Stimulated activated CD4-positive, alpha-beta T cell treated with anti-CD3 and anti-CD28 coated beads, TNF-alpha, amount 100 ng/mL, for 4 hours (primary cell): ENCODE data around the gene MTHFD1L.
"Not testable (repeated sequence)": the region's sequence is repeated elsewhere in the genome, so short reads cannot be mapped to it uniquely, and the experiment has no call there.

Experiments
- DNase-seq, 3 experiments: peaks; one replicate each; pipeline ENCODE4 v3.0.0-alpha.2; 2020; ENCODE audit warnings: low read depth in 3 of 3

Gene MTHFD1L

DNA sequence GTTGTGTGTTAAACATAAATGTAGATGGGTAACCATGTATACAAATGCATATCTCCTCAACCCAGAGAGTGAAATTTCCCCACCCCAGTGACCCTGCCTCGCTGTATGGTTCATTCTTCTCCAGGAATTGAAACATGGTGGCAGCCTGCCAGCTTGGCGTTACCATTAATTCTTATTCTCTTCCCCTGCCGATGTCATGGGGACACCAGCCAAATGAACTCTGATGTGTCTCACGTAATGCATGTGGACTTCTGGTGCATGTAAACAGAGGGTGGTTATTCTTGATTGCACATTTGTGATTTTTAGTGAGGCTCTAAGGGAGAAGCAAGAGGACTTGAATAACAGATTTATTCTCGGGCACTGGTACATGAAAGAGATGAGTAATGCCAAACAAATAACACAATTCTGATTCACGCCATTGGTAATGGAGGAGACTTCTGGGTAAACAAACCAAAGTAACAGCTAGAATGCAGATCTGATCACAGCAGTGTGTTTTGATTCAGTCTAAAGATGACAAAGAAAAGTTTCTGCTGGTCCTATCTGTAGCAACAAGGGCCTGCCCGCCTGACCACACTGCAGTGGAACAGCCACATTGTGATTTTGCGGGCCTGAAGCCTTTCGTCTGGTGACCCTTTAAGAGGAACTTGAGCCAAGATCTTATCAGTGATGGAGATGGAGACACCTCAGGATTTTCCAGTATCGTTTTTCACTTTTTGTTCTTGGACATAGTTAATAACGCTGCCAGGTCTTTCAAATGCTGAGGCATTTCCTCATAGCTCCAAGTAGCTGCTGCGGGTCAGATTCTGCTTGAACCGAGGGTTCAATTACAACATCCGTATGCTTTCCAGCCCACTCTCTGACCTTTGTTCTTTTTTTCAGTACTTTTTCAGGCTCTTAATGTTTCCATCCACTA is 202.4 kb downstream of the MTHFD1L start:
- DNase-seq = no peak

DNA sequence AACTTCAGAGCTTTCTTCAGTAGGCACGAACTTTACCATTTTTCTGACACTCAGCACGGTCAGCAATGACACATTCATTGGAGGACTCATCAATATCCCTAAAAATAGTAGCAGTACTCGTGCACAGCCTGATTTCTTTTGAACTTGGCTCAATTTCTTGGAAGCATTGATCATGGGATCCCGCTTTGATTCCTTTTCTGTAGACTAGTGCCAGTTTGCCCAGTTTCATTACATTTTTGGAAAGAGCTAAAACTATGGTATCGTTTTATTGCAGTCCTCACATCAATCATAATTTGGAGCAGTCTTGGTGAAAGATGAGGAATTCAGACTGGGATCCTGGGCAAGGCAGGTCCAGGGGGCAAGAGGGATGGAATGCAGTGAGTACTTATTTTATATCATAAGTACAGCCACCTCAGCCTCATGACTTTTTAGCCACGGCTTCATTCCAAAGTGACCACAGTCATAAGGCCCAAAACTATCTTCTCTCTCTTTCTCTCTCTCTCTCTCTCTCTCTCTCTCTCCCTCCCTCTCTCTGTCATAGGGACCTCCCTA is 203.3 kb downstream of the MTHFD1L start:
- no peak for DNase-seq

DNA sequence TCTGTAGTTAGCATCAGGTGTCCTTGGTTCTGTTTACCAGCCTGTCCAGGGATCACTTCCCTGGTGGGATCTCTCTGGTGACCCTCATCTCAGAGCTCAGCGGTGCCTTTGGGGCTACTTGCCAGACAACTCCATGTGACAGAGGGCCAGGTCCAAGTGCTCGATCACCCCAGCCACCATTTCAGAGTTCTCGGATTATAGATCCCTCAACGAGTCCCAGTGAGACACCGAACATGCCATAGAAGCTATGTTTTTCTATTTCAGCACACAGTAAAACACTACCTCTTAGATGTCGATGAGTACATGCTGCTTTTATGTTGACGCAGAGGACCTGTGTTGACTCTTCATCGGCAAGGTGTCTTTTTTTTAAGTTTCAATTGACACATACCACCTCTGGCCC is 204.1 kb downstream of the MTHFD1L start:
- no peak for DNase-seq

DNA sequence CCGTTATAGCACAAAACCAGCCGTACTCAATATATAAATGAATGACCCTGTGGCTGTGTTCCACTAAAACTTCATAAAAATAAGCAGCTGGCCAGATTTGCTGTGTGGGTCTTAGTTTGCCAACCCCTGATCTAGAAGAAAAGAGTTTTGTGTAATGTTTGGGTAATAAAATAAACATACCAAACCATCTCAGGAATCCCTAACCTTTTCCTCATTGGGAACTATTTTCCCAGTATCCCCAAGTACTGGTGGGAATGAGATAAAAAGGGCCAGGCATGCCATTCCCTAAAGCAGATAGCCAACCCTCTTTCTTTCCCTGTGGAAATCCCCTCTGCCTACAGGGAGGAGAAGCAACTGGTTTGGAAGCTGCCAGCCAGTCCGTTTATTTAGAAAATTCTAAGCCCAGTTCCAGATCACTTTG is 205.1 kb downstream of the MTHFD1L start:
- no peak for DNase-seq

DNA sequence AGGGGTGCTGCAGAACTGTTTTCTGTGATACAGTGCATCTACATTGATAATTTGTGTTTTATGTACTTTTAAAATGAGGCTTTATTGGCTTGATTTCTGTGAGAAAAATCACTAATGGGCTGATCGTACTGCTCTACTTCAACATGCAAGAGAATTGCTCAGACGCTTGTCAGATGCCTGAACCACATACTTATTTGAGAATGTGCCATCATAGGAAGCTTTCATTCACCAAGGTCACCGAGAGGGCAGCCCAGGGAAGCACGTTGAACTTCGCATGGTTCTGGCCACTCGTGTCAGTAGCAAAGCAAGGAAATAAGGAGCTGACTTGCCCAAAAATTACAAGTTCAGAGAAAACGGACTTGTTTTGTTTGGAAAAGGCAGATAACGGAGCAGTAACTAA is 205.8 kb downstream of the MTHFD1L start:
- no peak for DNase-seq

DNA sequence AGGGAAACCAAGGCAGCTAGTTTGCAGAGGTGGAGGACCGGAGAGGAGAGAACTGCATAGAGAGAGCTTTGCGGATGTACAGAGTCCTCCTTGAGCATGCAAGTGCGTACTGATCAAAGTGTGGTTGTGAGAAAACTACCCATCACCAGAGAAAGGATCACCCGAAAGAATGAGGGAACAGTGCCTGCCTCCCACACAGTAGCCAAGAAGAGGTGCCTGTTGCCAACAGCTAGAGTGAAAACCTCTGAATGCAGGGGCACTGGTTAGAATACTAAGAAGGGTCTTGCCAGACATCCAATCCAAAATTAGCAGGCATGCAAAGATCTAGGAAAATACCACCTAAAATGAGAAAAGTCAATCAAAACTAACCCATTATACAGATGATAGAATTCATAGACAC is 207.6 kb downstream of the MTHFD1L start:
- DNase-seq = no peak

DNA sequence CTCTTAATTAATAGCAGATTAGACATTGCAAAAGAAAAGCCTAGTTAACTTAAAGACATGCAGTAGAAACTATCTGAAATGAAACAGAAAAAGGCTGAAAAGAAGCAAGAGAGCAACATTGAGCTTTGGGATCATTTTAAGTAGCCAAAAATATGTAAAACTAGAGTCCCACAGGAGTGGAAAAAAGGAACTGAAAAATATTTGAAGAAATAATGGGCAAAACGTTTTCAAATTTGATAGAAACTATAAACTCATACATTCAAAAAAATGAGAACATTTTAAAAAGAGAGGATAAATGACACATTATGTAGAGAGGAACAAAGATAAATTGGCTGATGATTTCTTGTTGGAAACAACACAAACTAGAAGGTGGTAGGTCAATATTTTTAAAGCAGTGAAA is 208.2 kb downstream of the MTHFD1L start:
- no peak for DNase-seq

DNA sequence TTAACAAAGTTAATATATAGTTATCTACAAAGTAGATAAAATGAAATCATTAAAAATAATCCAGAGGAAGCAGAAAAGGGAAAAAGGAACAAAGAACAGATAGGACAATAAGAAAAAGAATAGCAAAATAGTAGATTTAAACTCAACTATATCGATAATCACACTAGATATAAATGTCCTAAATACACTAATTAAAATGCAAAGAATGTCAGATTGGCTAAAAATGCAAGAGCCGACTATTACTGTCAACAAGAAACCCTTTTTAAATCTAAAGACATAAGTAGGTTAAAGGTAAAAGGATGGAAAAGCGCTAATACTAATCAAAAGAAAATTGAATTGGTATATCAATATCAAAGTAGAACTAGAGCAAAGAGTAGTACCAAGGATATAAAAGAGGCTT is 209.5 kb downstream of the MTHFD1L start:
- no peak for DNase-seq

DNA sequence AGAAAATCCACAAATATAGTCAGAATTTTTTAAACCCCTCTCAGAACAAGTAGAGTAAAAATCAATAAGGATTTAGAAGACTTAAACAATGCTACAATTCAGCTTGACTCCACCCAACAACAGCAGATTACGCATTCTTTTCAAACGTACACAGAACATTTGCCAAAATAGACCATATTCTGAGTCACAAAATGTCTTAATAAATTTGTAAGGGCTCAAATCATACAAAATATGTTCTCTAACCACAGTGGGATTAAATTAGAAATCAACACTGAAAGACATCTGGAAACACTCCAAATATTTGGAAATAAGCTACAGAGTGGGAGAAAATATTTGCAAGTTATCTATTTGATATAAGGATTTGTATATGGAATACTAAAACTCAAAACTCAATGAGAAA is 210.0 kb downstream of the MTHFD1L start:
- no peak for DNase-seq

DNA sequence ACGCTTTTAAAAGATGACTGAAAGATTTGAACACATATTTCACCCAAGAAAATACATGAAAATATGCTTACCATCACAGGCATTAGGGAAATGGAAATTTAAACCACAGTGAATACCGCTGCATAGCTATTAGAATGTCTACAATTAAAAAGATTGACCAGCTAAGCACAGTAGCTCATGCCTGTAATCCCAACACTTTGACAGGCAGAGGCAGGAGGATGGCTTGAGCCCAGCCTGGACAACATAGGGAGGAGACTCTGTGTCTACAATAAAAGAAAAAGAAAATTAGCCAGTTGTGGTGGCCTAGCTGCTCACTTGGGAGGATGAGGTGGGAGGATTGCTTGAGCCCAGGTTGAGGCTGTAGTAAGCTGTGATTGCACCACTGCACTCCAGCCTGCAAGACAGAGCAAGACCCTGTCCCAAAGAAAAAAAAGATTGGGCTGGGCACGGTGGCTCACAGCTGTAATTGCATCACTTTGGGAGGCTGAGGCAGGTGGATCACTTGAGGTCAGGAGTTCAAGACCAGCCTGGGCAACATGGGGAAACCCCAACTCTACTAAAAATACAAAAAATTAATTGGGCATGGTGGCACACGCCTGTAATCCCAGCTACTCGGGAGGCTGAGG is 210.5 kb downstream of the MTHFD1L start:
- no peak for DNase-seq

DNA sequence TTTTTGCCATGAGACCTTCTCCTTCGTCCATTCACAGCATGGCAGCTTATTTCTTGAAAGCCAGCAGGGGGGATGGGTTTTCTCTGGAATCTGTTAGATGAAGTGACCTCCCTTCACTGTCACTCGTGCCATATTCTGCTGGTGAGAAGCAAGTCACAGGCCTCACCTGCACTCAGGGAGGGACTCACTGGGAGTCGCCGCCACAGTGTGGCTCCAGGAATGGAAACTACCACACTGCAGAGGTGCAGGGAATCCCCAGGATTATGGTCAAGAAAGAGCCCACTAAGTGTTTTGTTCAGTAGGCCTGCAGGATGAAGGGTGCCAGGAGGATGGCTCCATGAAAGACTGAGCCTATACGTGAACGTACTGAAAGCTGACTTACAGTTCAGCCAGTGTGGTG is 213.2 kb downstream of the MTHFD1L start:
- DNase-seq = no peak

DNA sequence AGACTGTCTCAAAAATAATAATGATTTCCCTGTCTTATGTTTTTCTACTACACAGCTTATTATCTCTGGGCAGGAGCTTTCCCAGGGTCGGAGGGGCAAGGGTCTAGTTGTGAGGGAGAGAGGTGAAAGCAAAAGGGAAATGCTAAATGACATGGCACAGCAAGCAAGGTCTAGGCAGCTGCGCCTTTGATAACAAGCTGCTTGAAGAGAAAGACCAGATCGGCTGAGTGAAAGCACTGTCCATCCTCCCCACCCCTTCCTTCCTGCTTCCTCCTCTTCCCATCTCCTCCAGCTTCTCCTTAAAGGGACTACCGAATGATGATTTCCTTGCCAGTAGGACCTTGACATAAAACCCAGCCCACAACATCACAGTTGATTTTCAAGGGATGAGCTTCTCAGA is 216.2 kb downstream of the MTHFD1L start:
- no peak for DNase-seq

DNA sequence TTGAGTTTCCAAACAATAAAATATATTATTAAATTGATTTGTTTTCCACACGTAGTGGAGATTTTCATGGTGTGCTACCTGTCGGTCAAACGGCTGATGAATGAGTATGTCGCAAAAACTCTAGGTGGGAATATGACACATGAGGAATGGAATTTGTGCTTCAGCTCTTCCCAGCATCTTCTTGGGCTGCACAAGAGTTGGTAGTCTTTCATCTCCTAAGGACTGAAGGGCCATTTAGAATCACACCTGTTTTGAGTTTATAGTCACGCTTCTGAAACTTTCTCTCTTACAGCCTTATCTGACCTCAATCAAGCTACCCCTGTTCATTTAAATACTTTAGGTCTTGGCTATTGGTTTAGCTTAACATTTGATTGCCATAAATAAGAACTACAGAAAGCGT is 216.6 kb downstream of the MTHFD1L start:
- DNase-seq = no peak

DNA sequence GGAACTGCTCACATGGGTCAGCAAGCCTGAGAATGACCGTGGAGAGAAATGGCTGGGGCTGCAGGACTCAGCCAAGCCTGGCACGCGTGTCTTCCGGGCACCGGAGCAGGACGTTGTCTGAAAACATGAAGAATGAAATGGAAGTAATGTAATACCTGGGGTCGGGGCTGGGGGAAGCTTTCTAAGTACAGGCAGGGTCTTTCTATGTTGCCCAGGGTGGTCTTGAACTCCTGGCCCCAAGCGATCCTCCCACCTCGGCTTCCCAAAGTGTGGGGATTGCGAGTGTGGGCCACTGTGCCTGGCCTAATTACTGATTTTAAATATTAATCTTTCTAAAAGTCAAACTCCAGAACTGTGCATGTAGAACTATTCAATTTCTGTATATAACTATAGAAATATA is 218.8 kb downstream of the MTHFD1L start:
- no peak for DNase-seq

DNA sequence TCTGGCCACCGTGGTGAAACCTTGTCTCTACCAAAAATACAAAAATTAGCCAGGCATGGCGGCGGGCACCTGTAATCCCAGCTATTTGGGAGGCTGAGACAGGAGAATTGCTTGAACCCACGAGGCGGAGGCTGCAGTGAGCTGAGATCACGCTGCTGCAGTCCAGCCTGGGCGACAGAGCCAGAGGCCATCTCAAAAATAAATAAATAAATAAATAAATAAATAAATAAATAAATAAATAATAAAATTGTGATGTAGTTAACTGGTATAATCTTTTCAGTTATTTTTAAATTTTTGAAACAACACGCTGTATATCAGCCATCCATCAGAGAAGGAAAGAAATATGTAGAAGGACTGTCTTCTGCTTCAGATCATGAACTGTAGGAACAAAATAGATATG is 221.6 kb downstream of the MTHFD1L start:
- DNase-seq = not testable (repeated sequence)

DNA sequence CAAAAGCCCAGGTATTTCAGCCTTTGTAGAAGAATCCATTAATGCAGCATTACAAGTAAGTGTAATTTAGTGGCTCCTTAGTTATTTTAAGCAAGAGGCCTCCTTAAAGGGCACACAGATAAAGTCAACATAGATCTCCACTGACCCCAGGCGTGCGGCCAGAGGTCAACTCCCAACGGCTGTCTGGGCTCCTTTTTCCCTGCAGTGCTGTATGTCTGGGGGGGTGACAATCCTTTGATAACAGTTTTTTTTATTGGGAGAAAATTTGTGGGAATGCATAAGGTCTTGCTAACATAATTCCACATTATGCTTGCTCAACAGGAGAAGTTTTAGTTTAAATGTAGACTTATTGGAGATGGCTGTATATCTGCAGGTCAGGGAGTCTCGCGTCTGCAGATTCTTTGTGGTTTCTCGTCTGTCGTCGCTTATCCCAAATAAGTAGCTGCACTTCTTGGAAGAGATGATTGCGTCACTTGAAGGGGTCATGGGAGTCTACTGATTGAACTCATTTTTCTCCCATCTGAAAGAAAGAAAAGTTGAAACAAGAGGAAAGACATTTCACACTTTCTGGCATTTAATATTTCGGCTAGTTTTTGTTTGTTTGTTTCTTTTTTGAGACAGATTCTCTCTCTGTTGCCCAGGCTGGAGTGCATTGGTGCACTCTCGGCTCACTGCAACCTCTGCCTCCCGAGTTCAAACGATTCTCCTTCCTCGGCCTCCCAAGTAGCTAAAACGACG is 222.5 kb downstream of the MTHFD1L start:
- no peak for DNase-seq

DNA sequence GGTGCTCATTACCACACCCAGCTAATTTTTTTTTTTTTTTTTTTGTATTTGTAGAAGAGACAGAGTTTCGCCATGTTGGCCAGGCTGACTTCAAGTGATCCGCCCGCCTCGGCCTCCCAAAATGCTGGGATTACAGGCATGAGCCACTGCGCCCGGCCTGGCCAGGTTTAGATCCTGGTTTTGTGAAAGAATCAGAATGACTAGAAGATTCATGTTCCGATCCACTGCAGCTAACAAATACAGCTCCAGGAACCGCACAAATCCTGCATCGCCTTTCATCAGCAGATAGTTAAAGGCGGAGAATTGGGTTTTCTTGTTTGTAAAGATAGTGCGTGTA is 223.1 kb downstream of the MTHFD1L start:
- DNase-seq = no peak

DNA sequence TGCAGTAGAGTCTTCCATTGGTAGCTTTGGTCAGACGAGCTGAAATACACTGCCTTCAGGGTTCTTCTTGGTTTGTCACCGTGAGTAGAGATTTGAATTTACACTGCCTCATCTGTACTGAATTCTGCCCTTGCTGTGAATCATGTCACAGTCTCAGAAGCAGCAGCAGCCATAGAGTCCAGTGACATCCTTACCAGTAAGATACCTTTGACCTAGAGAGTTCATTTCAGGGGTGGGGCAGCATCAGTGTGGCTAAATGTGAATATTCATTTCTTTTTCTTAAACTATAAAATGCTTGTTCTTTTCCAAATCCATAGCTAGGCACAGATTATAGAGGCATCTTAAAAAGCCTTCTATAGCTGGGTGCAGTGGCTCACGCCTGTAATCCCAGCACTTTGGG is 223.5 kb downstream of the MTHFD1L start:
- DNase-seq = no peak

DNA sequence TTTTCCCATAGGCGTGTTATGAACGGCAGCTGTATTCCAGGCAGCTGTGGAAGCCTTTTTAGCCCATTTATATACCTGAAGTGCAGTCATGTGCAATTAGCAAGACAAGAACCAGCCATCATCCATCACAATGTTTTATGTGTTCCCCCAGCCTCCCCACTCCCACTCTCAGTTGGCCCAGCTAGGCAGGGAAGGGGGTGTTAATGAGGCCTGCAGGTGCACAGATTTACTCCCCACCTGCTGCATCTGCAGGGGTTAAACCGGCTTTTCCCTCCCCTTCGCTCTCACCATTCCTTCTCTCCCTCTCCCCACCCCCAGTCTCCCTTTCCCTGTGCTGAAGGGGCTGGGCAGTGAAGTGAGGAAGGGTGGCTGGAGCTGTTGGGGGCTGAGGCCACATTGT is 224.5 kb downstream of the MTHFD1L start:
- no peak for DNase-seq

DNA sequence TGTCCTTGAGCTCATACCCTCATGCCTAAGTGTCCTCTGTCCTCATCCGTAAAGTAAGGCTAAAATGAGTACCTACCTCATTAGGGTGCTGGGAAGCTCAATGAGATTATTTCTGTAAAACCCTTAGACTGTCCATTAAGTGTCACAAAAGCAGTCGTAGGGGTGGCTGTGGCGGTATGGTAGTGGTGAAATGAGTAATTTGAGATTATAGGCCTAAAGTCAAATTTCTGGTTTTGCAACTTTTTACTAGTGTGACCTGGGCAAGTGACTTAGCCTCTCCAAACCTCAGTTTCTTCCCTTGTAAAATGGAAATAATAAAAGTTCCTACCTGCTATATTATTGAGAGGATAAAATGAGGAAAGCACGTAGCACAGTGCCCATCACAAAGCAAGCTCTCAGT is 226.1 kb downstream of the MTHFD1L start:
- DNase-seq = no peak

DNA sequence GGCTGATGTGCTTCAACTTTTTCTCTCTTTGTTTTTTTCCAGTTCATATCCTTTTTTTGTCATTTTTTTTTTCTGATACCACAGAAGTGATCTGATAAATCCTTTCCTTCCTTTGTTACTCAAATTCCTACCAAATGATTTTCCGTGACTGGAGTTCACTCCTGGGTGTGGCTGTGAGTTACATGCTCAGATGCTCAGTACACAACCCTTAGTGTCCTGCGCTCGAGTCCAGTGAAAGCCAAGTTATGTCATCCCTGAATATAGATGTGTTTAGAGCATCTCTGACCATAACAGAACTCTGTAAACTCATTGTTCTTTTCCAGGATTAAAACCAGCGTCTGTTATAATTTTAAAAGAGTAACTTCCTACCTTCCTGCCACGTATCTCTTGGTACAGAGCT is 227.1 kb downstream of the MTHFD1L start:
- no peak for DNase-seq

DNA sequence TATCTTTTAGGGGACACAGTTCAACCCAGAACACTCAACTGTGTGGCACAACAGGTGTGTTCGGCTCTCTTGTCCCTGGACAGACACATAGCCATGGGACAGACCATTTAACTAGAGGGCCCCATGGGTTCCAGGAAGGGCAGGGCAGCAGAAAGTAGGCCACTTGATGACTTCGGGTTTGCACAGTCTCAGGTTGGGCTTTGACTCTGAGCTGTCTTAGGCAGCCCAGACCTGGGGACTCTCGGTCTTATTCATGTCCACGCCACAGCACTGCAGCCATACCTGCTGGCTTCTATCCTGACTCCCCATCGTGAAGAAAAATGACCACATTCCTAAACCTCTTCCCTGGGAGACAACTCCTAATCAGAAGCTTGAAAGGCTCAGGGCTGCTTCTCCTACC is 228.2 kb downstream of the MTHFD1L start:
- DNase-seq = no peak
